Esophagus (tissue), 2 donors: ENCODE data around the gene TNFAIP3. TPM values are rescaled to one million over a fixed set of nuclear protein-coding genes. Genes with fewer than 3 reads are reported as not detected.

Source experiments
- H3K27ac ChIP-seq, 2 donors: one replicate each; pipeline ENCODE4 v1.5.1; 2013; ENCODE audit warnings: low read depth in 2 of 2, mild to moderate bottlenecking in 2 of 2, inconsistent platforms in 1 of 2, low read length in 1 of 2, moderate library complexity in 1 of 2
- H3K27me3 ChIP-seq, 2 donors: one replicate each; pipeline ENCODE4 v1.6.1; 2013; ENCODE audit warnings: low read length in 2 of 2, control low read depth in 1 of 2, mild to moderate bottlenecking in 1 of 2; ENCODE audit not compliant: insufficient read depth in 2 of 2, control insufficient read depth in 1 of 2
- H3K36me3 ChIP-seq, 2 donors: one replicate each; pipeline ENCODE4 v1.6.1; 2013; ENCODE audit warnings: low read length in 1 of 2; ENCODE audit not compliant: control insufficient read depth in 2 of 2, insufficient read depth in 2 of 2
- H3K4me1 ChIP-seq, 2 donors: one replicate each; pipeline ENCODE4 v1.6.1; 2013; ENCODE audit warnings: low read length in 1 of 2; ENCODE audit not compliant: control insufficient read depth in 2 of 2, insufficient read depth in 2 of 2
- H3K4me3 ChIP-seq, 2 donors: one replicate each; pipeline ENCODE4 v1.5.1; 2013; ENCODE audit warnings: low read length in 2 of 2, mild to moderate bottlenecking in 2 of 2, low read depth in 1 of 2, moderate library complexity in 1 of 2
- H3K9me3 ChIP-seq, 2 donors: one replicate each; pipeline ENCODE4 v1.6.1; 2013; ENCODE audit warnings: mild to moderate bottlenecking in 2 of 2, low read depth in 1 of 2, low read length in 1 of 2, moderate library complexity in 1 of 2; ENCODE audit not compliant: control insufficient read depth in 2 of 2, insufficient read depth in 1 of 2
- WGBS, 2 donors: extraction: QIAGEN DNeasy Blood & Tissue Kit; methylation state at CpG; one replicate each; pipeline ENCODE4 v1.1.7; 2013; 5-methylcytosine and 5-hydroxymethylcytosine counted together
- polyA plus RNA-seq, 2 donors: library from polyadenylated mRNA; stranded (reverse); fragments of 200-250 nt; gene quantifications; one replicate each; pipeline ENCODE4 v1.2.3, GENCODE V29; 2013
- donor health status: healthy with polysubstance abuse.
- donor health status: Bipolar disorder and iron deficiency.

Gene TNFAIP3
- polyA plus RNA-seq, 2 donors = 5.6 to 10.7 TPM

DNA sequence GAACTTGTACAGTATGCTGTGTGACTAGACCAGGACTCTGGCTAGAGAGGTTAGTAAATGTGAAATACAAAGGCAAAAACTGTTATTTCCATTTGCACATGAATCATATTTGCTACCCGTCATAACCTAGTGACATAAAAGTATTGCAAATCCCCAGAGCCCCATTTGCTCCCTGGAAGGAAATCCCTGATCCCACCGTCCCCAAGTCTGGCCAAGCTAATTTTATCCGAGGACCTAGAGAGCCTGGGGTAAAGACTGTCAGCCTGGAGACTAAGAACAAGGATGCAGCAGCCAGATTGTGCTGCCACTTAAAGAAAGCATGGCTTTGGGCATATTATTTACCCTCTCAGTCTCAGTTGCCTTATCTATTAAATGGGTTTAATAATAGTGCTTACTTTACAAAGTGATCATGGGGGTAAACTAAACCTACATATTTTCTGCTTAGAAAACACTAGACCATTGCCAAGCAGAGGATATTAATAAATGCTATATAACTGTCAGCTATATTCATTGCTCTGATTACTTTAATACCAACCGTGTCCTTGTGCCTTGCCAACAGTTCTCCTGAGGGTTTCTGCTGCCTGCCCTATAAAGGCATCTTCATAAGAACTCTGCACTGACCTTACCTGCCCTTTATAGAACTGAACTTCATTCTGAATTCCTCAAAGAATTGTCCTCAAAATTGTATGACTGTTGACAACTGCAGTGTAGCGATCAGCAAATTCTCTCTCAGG, 16.9 kb upstream of the TNFAIP3 start:
- WGBS, 2 donors = 66 to 77% methylated on average over 5 of the region's 5 CpGs
- Histone ChIP-seq H3K9me3 (no peaks in the 10 kb centered on the region), H3K27ac (no peak overlapping the region)

GRCh38 chr6:137850816-137851602, 16.1 kb upstream of the TNFAIP3 start:
- no peaks in the 10 kb centered on the region for H3K36me3 ChIP-seq
- H3K27me3 ChIP-seq = no peaks in the 10 kb centered on the region
- H3K4me3 ChIP-seq = no peak overlapping the region
- H3K9me3 ChIP-seq = no peaks in the 10 kb centered on the region
- WGBS, 2 donors = 78 to 85% methylated on average over 4 of the region's 4 CpGs
- no peak overlapping the region for H3K27ac ChIP-seq
- H3K4me1 ChIP-seq = peaks cover 0 to 3% of the 10 kb centered on the region in 2 donors

More for the DNA sequence above, 16.9 kb upstream of the TNFAIP3 start:
- Histone ChIP-seq H3K4me3 (no peak overlapping the region), H3K36me3 (no peaks in the 10 kb centered on the region), H3K27me3 (no peaks in the 10 kb centered on the region), H3K4me1 (peaks cover 0 to 3% of the 10 kb centered on the region in 2 donors)

- Histone ChIP-seq H3K27ac (no peak overlapping the region), H3K9me3 (no peaks in the 10 kb centered on the region), H3K27me3 (no peaks in the 10 kb centered on the region), H3K4me1 (peaks cover 0 to 3% of the 10 kb centered on the region in 2 donors), H3K36me3 (no peaks in the 10 kb centered on the region), H3K4me3 (no peak overlapping the region)
- WGBS, 2 donors = 54 to 74% methylated on average over 3 of the region's 3 CpGs
Observed at GRCh38 chr6:137851669-137852068, 15.4 kb upstream of the TNFAIP3 start.

GRCh38 chr6:137852346-137852745, 14.7 kb upstream of the TNFAIP3 start:
- peaks cover 0 to 3% of the 10 kb centered on the region in 2 donors for H3K4me1 ChIP-seq
- WGBS, 2 donors = 55 to 66% methylated on average over 3 of the region's 3 CpGs
- H3K9me3 ChIP-seq = no peaks in the 10 kb centered on the region
- no peaks in the 10 kb centered on the region for H3K27me3 ChIP-seq
- no peak overlapping the region for H3K27ac ChIP-seq
- H3K36me3 ChIP-seq = no peaks in the 10 kb centered on the region
- H3K4me3 ChIP-seq = no peak overlapping the region

DNA sequence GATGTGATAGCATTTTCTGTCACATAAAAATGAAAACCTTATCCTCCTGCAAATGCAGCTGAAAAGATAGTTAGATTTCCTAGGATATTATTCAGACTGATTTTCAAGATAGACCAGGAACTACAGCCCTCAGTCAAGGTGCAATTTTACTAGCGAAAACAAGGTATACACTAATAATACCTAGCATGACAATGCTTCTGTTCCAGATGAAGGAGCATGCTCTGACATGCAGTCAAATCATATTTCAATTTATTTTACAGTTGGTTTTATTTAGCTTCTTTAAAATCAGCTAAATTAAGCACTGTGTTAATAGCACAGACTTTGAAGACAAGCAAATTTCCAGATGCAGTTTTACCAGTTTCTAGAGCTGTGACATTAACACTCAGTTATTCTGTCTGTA, 14.2 kb upstream of the TNFAIP3 start:
- H3K27me3 ChIP-seq = no peaks in the 10 kb centered on the region
- 56 to 75% methylated on average over 1 of the region's 1 CpG for WGBS, 2 donors
- H3K9me3 ChIP-seq = no peaks in the 10 kb centered on the region
- H3K4me1 ChIP-seq = peaks cover 0 to 3% of the 10 kb centered on the region in 2 donors
- H3K4me3 ChIP-seq = no peak overlapping the region
- no peak overlapping the region for H3K27ac ChIP-seq
- H3K36me3 ChIP-seq = no peaks in the 10 kb centered on the region

DNA sequence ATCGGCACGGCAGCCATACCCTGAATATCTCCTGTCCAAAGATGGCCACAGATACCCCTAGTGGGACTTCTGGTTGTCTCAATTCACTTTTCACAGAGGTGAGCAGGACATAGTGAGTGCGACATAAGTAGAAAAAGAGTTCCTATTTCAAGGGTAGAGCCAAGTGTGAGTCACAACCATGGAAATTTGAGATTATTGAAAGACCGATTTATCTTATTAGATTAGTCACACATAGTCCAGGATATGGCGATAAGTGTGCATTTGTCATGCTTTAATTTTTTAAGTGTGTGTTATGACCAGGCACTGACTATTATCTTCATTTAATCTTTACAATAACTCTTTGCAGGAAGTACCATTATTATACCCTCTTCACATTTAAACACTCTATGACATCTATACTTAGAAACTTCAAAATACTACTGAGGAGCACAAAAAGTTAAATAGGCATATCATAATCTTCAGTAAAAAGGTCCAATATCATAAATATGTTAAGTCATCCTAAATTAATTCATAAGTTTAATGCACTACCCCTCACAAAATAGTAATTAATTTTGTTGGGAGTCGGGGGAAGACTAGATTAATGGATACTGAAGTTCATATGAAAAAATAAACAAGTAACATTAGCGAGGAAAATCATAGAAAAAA, 13.4 kb upstream of the TNFAIP3 start:
- H3K9me3 ChIP-seq = no peaks in the 10 kb centered on the region
- H3K27me3 ChIP-seq = no peaks in the 10 kb centered on the region
- H3K4me1 ChIP-seq = peaks cover 0 to 3% of the 10 kb centered on the region in 2 donors
- H3K4me3 ChIP-seq = no peak overlapping the region
- no peaks in the 10 kb centered on the region for H3K36me3 ChIP-seq
- WGBS, 2 donors = 75 to 80% methylated on average over 7 of the region's 7 CpGs
- H3K27ac ChIP-seq = peak overlapping the region in 1 of 2 donors; percentile 48

- WGBS, 2 donors = 94 to 98% methylated on average over 2 of the region's 2 CpGs
- no peaks in the 10 kb centered on the region for H3K9me3 ChIP-seq
Observed at GRCh38 chr6:137856138-137856898, 10.7 kb upstream of the TNFAIP3 start.

GRCh38 chr6:137859025-137859424, 8.0 kb upstream of the TNFAIP3 start:
- Histone ChIP-seq H3K9me3 (no peaks in the 10 kb centered on the region), H3K27me3 (no peaks in the 10 kb centered on the region), H3K4me1 (no peaks in the 10 kb centered on the region), H3K27ac (no peak overlapping the region), H3K4me3 (no peak overlapping the region), H3K36me3 (no peaks in the 10 kb centered on the region)
- WGBS, 2 donors = 58 to 63% methylated on average over 3 of the region's 3 CpGs

More at GRCh38 chr6:137856138-137856898, 10.7 kb upstream of the TNFAIP3 start:
- peaks cover 0 to 3% of the 10 kb centered on the region in 2 donors for H3K4me1 ChIP-seq
- no peak overlapping the region for H3K4me3 ChIP-seq
- H3K27ac ChIP-seq = no peak overlapping the region
- H3K27me3 ChIP-seq = no peaks in the 10 kb centered on the region
- H3K36me3 ChIP-seq = no peaks in the 10 kb centered on the region

DNA sequence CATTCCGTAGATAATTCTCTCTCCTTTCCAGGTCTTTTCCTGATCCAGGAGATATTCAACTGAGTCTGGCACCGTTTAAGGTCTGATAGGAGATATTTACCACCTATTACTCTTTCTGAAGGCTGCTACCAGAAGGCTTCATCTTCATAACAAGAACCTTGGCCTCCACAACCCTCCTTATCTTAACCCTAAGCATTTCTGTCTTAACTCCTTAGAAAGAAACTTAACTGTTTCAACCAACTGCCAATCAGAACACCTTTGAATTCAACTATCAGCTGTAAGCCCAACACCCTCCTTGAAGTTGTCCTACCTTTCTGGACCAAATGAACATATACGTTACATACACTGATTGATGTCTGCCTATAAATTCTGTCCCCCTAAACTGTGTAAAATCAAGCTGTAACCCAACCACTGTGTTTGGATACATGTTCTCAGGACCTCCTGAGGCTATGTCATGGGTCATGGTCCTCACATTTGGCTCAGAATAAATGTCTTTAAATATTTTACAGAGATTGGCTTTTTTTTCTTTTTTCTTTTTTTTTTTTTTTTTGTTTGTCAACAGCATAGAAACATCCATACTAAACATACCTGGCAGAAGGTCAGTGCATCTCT, 6.6 kb upstream of the TNFAIP3 start:
- Histone ChIP-seq H3K4me3 (no peak overlapping the region), H3K27me3 (no peaks in the 10 kb centered on the region), H3K9me3 (no peaks in the 10 kb centered on the region), H3K4me1 (no peaks in the 10 kb centered on the region), H3K36me3 (no peaks in the 10 kb centered on the region), H3K27ac (no peak overlapping the region)
- WGBS, 2 donors = 82 to 88% methylated on average over 3 of the region's 3 CpGs
